Measurements from ENCODE around the gene ST8SIA4. TPM values are rescaled to one million over a fixed set of nuclear protein-coding genes. Genes with fewer than 3 reads are reported as not detected.

The ST8SIA4 gene
- total RNA-seq, 2 experiments from 2014 or later, result 45.3 to 46.0 TPM

DNA sequence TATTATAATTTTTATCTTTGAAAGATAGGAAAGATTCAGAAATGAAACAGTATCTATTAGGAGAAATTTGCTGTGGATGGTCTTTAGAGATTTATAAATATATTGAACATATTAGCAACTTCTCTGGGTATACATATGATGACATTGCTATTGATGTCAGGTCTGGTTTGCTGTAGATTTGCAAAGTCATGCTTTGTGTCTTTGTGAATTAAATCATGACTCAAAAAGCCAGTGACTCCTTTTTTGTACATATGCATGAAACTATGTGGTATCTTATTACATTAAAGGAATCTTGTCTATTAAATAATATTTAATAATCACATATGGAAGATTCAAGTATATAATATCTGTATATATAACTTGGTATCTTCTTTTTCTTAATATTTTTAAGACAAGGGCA lies 141.9 kb downstream of the ST8SIA4 start:
- ChIA-PET POLR2A (no interaction called here), CTCF (no interaction called here)

DNA sequence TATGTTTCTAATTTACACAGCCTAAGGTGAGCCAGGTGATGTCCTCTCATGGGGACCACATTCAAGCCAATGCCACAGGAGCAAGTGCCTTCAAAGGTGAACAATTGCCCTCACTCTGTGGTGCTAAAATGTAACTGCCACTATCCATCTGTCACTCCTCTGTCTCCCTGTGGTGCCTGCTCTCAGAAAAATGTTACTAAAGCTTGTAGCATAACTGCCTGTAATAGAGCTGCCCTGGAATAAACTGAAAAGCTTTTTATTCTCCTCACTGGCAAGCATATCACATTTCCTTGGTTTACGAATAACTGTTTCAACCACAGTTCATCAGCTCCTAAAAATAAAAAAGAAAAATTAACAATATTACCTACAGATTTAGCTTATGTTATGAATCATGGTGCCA lies 142.4 kb downstream of the ST8SIA4 start:
- ChIA-PET CTCF (no interaction called here), POLR2A (no interaction called here)

GRCh38 chr5:100758780-100759179 lies 144.3 kb downstream of the ST8SIA4 start:
- POLR2A ChIA-PET, result no interaction called here
- CTCF ChIA-PET, result no interaction called here

GRCh38 chr5:100758306-100758705 lies 144.8 kb downstream of the ST8SIA4 start:
- POLR2A ChIA-PET, result no interaction called here
- CTCF ChIA-PET, result no interaction called here

DNA sequence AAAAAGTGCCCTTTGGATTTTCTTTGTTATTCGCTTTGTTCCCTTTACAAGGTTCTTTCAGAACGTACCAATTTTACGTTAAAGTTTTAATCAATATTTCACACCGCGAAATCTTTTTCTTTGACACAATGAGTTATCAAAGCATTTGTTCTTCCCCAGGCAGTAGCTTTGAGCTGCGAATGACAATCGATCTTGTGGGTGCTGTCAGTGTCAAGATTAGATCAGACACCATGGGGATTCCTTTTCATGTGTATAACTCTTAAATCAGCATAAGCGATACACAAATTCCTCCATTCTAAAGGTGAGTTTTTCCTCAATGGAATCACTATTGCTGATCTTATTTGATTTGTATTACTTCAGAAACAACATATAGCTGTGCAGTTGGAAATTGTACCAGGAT lies 145.5 kb downstream of the ST8SIA4 start:
- CTCF ChIA-PET, result no interaction called here
- POLR2A ChIA-PET, result no interaction called here
